DLD1 (cell line): ENCODE measurements around the gene BTBD1.
"Not testable (repeated sequence)": the region's sequence is repeated elsewhere in the genome, so short reads cannot be mapped to it uniquely, and the experiment has no call there.

ENCODE experiments used
- in situ Hi-C: cut with HindIII; loops from 2 replicates; pipeline ENCODE4 v1.10.0; 2017; ENCODE audit warnings: low sequenced_read_pairs

BTBD1 gene

GRCh38 chr15:83098079-83098478 lies 31.0 kb upstream of the BTBD1 start:
- in situ Hi-C loops, result no loop called here

DNA sequence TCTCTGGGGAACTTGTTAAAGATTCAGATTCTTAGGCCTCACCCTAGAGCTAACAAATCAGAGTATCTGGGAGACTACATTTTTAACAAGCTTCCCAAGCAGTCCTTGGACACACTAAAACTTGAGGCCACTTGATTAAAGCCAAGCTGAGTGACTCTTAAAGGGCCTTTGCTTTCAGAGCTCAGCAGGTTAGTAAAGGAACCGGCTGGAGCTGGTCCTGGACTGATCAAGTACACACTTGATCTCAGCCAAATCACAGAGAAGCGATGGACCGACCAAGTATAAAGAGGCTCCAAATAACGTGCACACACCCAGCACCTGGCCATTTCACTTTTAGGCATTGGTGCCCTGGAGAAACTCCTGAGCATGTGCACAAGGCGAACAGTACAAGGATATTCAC lies 27.5 kb upstream of the BTBD1 start:
- in situ Hi-C loops, result no loop called here

- in situ Hi-C loops, result no loop called here
These were observed 25.4 kb upstream of the BTBD1 start for GRCh38 chr15:83092309-83092976.

DNA sequence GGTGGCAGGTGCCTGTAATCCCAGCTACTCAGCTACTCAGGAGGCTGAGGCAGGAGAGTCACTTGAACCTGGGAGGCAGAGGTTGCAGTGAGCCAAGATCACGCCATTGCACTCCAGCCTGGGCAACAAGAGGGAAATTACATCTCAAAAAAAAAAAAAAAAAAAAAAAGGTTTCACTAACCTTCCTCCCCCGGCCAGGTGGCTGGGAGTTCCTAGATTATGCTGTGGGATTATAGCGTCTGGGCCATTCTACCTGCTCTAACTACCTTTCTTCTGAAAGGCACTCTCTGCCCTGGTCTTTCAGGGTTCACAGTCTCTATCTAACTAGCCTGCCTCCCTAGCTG lies 24.9 kb upstream of the BTBD1 start:
- in situ Hi-C loops, result not testable (repeated sequence)

- in situ Hi-C loops, result no loop called here
These were observed 23.4 kb upstream of the BTBD1 start for GRCh38 chr15:83090465-83090864.

DNA sequence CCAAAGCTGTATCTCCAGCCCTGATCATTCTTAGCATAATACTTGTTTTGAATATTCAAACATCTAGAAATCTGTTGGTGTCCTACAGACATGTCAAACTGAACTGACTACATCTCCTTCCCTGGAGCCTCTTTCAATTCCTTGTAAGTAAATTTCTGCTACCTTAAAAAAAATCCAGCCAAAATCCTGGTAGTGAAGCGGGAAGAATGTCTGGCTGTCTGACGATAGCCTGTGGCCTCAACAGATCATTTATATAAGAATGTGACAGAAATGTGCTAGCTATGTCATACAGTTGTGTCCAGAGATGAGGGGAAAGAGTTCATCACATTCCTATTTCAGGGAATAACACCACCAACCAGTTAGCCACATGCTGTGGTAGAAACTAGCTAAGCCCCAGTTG lies 21.8 kb upstream of the BTBD1 start:
- in situ Hi-C loops, result no loop called here

DNA sequence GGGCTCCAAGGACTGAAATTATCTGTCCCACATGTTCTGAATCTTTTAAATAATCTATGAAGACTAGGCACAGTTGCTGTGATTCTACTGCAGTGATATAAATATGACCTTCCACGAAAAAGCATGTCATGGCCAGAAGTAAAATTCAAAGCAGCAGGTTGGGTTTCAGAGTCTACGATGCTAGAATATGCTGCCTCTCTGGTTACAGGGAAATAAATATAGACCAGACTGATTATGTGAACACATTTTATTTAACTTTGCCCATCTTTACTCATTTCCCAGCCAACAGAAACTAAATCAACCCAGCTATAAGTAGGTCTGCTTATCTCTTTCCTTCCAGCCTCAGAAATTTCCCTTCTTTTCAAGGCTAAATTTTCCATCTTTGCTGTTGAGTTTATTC lies 20.5 kb upstream of the BTBD1 start:
- in situ Hi-C loops, result no loop called here

- in situ Hi-C loops, result not testable (repeated sequence)
These were observed 19.0 kb upstream of the BTBD1 start for GRCh38 chr15:83085864-83086552.

GRCh38 chr15:83085461-83085860 lies 18.4 kb upstream of the BTBD1 start:
- in situ Hi-C loops, result not testable (repeated sequence)

DNA sequence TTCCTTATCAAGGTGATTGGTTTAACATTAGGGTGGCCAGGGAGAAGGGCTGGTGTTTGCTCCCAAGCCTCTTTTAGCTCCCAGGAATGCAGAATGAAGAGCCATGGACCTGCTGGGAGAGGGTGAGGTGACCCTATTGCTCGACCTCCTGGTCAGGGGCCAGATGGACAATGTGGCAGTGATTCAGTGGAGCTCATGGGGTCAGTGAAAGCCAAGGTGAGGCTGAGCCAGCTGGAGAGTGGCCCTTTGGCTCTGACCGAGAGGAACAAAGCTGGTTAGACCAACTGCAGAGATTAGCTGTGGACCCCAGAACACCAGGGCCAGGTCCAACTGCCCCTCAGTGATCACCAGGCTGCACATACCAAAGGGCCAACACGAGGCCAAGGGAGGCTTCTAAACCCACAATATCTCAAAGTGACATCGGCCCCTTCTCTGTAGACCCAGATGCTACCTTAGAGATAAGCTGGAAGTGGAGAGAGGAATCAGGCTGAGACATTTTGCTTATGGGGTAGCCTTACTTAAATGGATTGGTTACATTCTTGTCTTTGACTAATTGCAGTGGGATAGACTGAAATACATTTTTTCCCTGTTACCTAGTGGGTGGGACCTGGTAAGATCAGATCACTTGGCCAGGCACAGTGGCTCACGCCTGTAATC lies 15.8 kb upstream of the BTBD1 start:
- in situ Hi-C loops, result no loop called here

GRCh38 chr15:83081256-83082014 lies 14.4 kb upstream of the BTBD1 start:
- in situ Hi-C loops, result no loop called here

DNA sequence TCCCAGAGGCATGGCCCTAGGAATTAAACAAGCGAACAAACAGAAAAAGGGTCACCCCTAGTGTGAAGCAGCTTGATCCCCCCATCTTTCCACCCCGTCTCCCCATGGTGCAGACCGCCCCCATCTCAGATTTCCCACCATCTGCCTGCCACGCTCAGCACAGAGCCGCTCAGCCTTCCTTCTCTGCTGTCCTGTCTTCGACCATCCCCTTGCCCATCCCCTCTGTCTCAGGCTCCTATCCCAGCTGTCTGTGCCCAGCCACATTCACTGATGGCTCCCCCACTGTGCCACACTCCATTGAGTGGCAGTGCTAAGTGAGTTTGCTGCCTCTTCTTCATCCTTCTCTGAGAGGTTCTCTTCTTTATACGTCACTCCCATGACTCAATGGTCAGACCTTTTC lies 11.7 kb upstream of the BTBD1 start:
- in situ Hi-C loops, result no loop called here

- in situ Hi-C loops, result no loop called here
These were observed 10.6 kb upstream of the BTBD1 start for GRCh38 chr15:83077491-83078230.

- in situ Hi-C loops, result not testable (repeated sequence)
These were observed 2.2 kb upstream of the BTBD1 start for GRCh38 chr15:83069211-83069642.

DNA sequence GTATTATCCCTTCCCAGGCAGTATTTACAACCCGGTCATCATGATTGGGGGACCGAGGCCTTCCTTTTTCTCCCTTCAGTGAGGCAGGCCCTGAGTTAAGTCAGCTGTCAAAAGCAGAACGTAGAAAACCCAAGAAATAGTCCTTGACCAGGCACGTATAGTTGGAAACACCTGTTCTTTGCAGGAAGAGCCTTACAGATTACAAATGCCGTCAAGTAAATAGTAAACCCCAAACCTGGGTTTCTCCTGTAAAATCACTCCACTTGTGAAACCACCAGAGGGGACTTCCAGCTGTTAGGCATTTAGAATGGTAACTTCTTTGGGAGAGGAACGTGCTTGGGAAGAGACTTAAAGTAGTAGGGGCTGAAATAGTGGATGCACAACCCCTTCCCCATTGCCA lies 1.0 kb upstream of the BTBD1 start:
- in situ Hi-C loops, result no loop called here

DNA sequence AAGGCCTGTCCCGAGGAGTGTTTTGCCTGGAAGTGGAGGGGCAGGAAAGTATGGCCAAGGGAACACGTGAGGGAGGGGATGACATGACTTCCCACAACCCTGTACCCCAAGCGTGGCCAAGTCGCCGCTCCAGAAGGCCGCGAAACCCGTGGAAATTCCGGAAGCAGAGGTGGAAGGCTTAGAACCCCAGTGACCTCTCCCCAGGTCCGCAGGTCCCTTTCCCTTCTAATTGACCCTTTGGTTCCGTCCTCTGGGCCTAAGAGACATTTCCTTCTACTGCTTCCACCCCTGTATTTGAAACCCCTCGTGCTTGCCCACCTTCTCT lies 548 bp upstream of the BTBD1 start:
- in situ Hi-C loops, result no loop called here

GRCh38 chr15:83066034-83066733 lies 868 bp downstream of the BTBD1 start:
- in situ Hi-C loops, result no loop called here

GRCh38 chr15:83065431-83065830 lies 1.6 kb downstream of the BTBD1 start:
- in situ Hi-C loops, result no loop called here

DNA sequence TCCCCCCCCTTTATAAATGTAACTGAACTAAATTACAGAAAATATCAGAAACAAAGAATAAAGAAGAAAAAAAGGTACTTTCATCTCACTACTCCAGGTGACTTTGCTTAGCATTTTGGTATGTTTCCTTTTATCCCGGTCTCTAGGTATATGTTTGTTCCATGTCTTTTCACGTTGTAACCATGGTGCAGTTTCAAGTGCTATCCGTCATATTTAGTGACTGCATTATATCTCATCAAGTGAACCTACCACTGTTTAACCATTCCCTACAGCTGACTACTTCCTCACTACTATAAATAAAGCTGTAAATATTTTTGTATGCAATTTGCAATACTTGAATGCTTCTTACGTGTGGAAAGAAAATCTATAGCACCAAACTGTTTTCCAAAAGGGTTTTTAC lies 2.2 kb downstream of the BTBD1 start:
- in situ Hi-C loops, result no loop called here

DNA sequence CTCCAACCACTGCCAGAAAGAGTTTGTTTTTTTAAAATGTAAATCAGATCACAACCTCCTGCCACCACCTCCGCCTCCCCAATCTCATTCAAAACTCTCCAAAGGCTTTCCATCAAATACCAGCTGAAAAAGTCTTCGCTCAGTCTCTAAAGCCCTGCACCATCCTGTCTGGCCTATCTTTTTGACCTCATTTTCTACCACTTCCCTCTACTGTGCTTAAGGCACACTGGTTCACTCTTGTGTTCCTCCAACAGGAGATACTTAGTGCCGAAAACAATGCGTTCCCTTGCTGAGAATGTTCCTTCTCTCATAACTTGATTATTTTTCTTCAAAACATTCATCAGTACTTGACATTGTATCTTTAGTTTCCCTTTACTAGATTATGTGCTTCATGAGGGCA lies 3.5 kb downstream of the BTBD1 start:
- in situ Hi-C loops, result no loop called here
